GM12891 (cell line): ENCODE results near the gene GALNT13.

Experiments
- DNase-seq: peaks from one replicate; pipeline ENCODE4 v3.0.0; 2011; ENCODE audit warnings: low spot score; ENCODE audit not compliant: insufficient read length
- FAIRE-seq: peaks from 2 replicates; lab custom pipeline; 2011; peaks lifted over from hg19 to GRCh38; lab: Jason Lieb, UNC
- PAX5 ChIP-seq: IDR thresholded peaks from 2 replicates; pipeline ENCODE4 v1.6.1; 2011; ENCODE audit warnings: low read length, moderate library complexity, mild to moderate bottlenecking; ENCODE audit not compliant: insufficient read depth, severe bottlenecking
- POLR2A ChIP-seq: IDR thresholded peaks from 2 replicates; pipeline ENCODE4 v1.6.1; 2011; ENCODE audit warnings: low read depth, low read length, control low read depth
- POLR2AphosphoS5 ChIP-seq: IDR thresholded peaks from 2 replicates; pipeline ENCODE4 v1.6.1; 2011; ENCODE audit warnings: low read depth, low read length, control low read depth
- POU2F2 ChIP-seq: IDR thresholded peaks from 2 replicates; pipeline ENCODE4 v1.6.1; 2011; ENCODE audit warnings: low read depth, mild to moderate bottlenecking, control low read depth, low read length, moderate library complexity
- SPI1 ChIP-seq: IDR thresholded peaks from 2 replicates; pipeline ENCODE4 v1.6.1; 2011; ENCODE audit warnings: low read depth, low read length, control low read depth
- TAF1 ChIP-seq: IDR thresholded peaks from 2 replicates; pipeline ENCODE4 v1.6.1; 2011; ENCODE audit warnings: low read depth, low read length, control low read depth

Gene GALNT13

DNA sequence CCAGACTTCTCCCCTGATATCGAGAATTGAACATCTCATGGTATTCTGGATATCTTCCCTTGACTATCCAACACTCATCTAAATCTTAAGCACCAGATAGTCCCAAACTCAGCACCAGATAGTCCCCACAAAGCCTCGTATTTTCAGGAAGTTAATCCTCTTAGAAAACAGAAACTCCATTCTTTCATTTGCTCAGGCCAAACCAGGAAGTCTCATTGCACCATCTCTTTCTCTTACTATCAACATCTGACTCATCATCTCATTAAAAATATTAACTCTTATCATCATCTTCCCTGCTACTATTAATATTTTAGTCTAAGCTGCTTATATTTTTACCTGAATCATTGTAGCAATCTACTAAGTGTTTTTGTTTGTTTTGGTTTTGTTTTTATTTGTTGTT, 286.4 kb downstream of the GALNT13 start:
- no peak for TF ChIP-seq TAF1
- no peak for TF ChIP-seq SPI1
- TF ChIP-seq POLR2A = no peak
- no peak for TF ChIP-seq POLR2AphosphoS5
- no peak for TF ChIP-seq POU2F2
- TF ChIP-seq PAX5 = no peak
- FAIRE-seq (no peak), DNase-seq (no peak)

- FAIRE-seq = no peak
- TF ChIP-seq PAX5 (no peak), TAF1 (no peak), POLR2AphosphoS5 (no peak), SPI1 (no peak), POLR2A (no peak), POU2F2 (no peak)
- no peak for DNase-seq
Measured at GRCh38 chr2:154161286-154161685, 289.6 kb downstream of the GALNT13 start.

GRCh38 chr2:154170400-154170799, 298.7 kb downstream of the GALNT13 start:
- TF ChIP-seq PAX5 (no peak), SPI1 (no peak), POU2F2 (no peak), POLR2AphosphoS5 (no peak), TAF1 (no peak), POLR2A (no peak)
- FAIRE-seq (no peak), DNase-seq (no peak)

DNA sequence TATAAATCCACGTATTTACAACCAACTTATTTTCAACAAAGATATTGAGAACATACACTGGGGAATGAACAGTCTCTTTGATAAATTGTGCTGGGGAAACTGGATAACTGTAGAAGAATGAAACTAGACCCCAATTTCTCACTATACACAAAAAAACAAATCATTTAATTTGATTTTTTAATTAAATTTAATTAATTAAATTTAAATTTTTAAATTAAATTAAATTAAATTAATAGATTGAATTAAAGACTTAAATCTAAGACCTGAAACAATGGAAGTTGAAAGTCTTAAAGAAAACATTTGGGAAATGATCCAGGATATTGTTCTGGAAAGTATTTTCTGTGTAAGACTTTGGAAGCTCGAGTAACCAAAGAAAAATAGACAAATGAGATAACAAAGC, 301.4 kb downstream of the GALNT13 start:
- TF ChIP-seq POLR2A (no peak), PAX5 (no peak), SPI1 (no peak), TAF1 (no peak), POU2F2 (no peak), POLR2AphosphoS5 (no peak)
- no peak for FAIRE-seq
- DNase-seq = no peak

- TF ChIP-seq POU2F2 (no peak), TAF1 (no peak), POLR2AphosphoS5 (no peak), PAX5 (no peak)
- FAIRE-seq (no peak), DNase-seq (no peak)
Measured at GRCh38 chr2:154173919-154174318, 302.2 kb downstream of the GALNT13 start.

- TF ChIP-seq POLR2A (no peak), POLR2AphosphoS5 (no peak), SPI1 (no peak), POU2F2 (no peak), PAX5 (no peak), TAF1 (no peak)
- DNase-seq = no peak
- FAIRE-seq = no peak
Measured at GRCh38 chr2:154182008-154182407, 310.3 kb downstream of the GALNT13 start.

DNA sequence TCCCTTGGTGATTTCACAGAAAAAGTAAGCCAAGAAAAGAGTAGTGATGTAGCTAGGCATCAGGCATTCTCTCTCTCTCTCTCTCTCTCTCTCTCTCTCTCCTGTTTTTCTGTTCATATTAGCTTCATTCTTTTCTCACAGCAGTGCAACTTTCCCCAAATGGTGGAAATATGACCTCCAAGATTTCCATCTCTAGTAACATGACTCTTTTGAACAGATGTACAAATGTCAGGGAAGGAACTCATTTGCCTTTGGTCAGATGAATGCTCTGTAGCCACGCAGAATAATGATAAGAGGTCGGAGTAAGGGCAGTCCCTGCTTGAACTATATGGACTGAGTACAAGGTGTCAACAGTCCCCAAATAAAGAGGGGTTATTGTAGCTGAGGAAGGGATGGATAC, 316.2 kb downstream of the GALNT13 start:
- TF ChIP-seq SPI1 (no peak), POLR2A (no peak), POU2F2 (no peak), TAF1 (no peak), PAX5 (no peak), POLR2AphosphoS5 (no peak)
- DNase-seq = no peak
- no peak for FAIRE-seq

DNA sequence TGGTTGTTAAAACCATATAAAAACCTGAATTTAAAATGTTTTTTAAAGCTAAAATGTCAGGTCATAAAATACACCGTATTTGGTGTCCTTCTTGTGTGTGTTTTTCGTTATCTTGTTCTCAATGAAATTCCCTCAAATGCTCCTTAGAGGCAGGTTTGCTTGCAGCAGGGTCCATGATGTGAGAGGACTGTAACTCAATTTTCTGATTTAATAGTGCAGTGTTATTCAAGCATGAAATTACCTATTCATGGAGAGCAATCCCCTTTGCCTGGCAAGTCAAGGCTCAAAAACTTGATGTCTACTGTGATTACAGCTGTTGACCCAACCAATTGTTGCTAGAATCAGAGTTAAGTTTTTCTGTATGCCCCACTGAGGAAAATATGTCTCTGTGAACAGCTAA, 318.2 kb downstream of the GALNT13 start:
- no peak for FAIRE-seq
- no peak for DNase-seq
- no peak for TF ChIP-seq PAX5
- TF ChIP-seq POLR2A = no peak
- no peak for TF ChIP-seq TAF1
- TF ChIP-seq SPI1 = no peak
- no peak for TF ChIP-seq POLR2AphosphoS5
- no peak for TF ChIP-seq POU2F2

- no peak for FAIRE-seq
- no peak for DNase-seq
- no peak for TF ChIP-seq SPI1
- no peak for TF ChIP-seq POU2F2
- no peak for TF ChIP-seq POLR2A
- TF ChIP-seq POLR2AphosphoS5 = no peak
- no peak for TF ChIP-seq PAX5
- no peak for TF ChIP-seq TAF1
Measured at GRCh38 chr2:154193246-154193645, 321.5 kb downstream of the GALNT13 start.

- TF ChIP-seq POLR2AphosphoS5 (no peak), TAF1 (no peak), POLR2A (no peak), POU2F2 (no peak), PAX5 (no peak), SPI1 (no peak)
- DNase-seq (no peak), FAIRE-seq (no peak)
Measured at GRCh38 chr2:154194909-154195643, 323.4 kb downstream of the GALNT13 start.
